AML-193 (cell line): Measurements from ENCODE around the gene SLC9B2.

ENCODE experiments used
- DNase-seq, 2 experiments: peaks; one replicate each; lab custom pipeline; 2025; lab: John Stamatoyannopoulos, UW

The SLC9B2 gene

DNA sequence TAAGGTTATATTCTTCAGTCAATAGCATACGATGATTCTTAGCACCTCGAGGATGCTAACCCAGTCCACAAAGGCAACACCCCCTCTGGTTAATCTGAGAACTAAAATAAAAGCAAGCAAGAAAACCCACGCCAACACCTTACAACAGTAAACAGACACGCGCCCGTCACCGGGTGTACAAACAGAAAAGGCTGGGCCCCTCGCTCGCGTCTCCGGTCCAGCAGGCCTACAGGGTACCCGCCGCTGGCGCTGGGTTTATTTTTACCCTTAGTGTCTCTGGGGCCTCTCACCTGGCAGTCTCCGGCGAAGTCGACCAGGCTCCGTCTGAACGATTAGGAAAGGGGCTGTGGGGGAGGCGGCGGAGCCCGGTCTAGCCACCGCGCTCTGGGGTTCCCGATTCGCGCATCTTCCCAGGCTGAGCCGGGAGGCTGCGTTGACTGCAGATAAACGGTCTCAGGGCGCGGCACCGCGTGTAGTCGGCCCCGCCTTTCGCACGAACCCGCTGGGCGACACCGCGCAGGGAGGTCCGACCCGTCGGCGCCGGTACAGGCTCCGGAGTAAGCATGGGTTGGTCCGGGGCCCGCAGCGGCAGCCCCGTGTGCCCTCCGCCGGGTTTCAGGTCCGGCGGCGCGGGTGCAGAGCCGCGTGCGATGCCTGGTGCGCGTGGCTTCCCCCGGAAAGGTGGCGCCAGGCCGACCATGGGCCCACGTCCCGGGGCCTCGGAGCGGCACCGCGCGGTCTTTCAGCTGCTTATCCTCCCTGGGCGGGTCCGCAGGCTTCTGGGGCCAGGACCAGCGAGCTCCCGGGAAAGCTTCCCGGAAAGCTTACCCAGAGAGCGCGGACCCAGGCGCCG, 441 bp downstream of the SLC9B2 start:
- DNase-seq = peak in 1 of 2 experiments; percentile 48

DNA sequence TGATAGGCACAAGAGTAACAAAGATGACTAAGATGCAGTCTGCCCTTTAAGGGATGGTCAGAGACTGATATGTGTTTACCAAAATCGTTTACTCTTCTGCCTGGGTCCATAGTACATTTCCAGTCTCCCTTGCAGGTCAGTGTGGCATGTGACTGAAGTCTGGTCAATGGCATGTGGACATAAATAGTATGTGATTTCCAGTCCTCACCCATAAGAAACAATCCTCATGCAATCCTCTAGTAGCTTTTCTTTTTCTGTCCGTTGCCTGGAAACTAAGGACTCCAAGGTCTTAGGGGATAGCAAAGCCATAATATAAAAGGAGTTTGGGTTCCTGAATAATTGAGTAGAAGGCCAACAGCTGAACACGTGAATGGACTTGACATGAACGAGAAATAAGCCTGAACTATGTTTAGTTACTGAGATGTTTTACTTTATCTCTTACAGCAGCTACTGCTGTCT, 1.1 kb downstream of the SLC9B2 start:
- peak in 1 of 2 experiments; percentile 7 for DNase-seq

DNA sequence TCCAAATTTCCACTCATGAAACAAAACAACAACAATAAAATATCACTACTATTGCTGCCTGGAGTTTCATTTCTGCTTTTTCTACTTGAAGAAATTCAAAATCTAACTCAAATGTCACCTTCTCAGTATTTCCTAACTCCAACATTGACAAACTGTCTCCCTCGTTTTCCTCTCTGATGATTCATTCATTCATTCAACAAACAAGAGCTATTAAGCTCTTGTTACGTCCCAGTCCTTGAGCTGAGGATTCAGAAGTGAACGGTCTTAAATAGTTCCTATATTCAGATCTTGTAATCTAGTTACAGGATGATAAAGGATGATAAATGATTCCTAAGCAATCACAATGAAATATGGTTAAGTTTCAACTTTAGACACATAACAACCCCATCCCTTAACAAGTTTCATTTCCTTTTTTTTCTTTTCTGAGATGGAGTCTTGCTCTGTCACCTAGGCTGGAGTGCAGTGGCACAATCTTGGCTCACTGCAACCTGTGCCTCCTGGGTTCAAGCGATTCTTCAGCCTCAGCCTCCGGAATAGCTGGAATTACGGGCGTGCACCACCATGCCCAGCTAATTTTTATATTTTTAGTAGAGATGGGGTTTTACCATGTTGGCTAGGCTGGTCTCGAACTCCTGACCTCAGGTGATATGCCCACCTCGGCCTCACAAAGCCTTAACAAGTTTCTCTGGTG, 1.7 kb downstream of the SLC9B2 start:
- DNase-seq = peak in 1 of 2 experiments; percentile 38

DNA sequence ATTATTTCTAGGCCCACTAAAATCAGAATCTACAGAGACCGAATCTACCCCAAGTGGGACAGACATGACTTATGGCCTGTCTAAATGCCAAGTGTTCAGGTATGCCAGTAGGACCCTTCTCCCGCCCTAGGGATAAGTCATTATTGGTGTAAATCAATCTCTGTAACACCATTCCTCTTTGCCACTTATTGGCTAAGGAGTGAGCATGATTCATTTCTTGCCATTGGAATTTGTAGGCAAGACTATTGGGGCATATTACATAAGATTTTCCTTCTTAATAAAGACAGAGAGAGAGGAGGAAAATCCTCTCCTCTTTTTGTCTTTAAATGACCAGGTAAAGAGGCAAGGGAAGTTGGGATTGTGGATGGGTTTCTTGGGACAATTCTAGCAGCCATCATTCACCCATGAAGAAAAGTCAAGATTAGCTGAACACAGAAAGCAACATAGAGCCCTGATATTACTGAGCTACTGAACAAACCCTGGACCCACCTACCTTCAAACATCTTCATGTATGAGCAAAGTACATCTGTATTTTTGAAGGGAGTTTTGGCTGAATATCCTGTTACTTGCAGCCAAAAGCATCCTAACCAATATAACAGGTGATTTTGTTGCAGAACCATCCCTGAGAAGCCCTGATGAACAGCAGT, 2.6 kb downstream of the SLC9B2 start:
- no peak for DNase-seq

DNA sequence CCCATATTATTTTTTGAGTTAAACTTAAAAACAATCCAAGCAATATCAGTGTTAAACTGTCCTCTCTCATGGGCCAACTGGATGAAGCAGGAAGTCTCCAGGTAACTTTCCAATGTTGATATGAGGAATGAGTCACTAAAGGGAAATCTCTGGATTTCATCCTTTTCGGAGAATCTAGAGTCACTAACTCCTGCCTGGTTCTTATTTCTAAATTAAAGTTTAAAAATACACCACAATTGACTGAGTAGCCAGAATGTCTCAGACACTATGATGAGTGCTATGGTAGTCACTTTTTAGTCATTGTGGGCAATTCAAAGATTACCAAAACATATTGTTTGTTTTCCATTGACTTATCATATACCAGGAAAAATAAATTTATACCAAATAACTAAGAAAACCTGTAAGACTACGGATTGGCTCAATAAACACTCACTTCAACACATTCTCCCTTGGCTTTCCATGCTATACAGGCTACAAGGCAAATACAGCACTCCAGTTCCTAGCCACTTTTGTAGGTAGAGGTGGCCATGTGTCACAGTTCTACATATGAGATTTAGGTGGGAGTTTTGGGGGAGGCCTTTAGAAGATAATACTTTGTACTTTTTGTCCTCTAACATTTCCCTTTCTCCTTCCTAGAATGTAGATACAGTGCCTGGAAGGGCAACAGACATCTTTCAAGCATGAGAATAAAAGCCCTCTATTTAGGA, 8.6 kb downstream of the SLC9B2 start:
- DNase-seq = no peak

DNA sequence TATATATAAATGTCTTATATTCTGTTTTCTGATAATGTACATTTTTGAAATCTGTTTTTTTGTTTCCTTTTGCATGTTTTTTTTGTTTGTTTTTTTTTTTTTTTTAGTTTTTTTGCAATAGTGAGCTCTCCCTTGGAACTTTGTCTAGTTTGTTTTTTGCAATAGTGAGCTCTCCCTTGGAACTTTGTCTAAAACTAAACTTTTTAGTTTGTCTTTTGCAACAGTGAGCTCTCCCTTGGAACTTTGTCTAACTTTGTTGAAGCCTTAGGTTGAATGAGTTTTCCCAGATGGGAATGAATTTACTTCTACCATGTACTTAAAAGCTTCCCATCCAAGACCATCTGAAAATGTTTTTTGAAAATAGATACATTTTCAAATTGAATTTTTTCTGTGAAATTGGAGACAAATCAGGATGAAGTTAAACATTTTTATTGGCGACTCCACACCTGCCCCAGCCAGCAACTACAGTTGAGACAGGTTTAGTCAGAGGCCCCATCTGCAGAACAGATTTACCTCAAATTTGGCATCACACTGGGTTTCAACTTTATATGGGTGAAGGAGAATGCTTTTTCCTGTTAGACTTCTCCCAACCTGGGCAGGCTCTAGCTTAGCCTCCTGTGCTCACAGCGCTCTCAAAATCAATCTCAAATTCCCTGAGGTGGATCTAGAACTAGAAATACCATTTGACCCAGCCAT, 16.0 kb downstream of the SLC9B2 start:
- DNase-seq = no peak

DNA sequence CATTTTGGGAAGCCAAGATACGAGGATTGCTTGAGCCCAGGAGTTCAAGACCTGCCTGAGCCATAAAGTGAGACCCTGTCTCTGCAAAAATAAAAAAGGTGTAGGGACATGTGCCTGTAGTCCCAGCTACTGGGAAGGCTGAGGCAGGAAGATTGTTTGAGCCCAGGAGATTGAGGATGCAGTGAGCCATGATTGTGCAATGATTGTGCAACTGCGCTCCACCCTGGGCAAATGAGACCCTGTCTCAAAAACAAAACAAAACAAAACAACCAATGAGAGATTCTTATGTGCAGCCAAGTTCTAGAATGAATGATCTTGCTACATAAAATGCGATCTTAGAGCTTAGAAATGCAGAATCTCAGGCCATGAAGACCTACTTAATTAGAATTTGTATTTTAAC, 22.5 kb downstream of the SLC9B2 start:
- no peak for DNase-seq

DNA sequence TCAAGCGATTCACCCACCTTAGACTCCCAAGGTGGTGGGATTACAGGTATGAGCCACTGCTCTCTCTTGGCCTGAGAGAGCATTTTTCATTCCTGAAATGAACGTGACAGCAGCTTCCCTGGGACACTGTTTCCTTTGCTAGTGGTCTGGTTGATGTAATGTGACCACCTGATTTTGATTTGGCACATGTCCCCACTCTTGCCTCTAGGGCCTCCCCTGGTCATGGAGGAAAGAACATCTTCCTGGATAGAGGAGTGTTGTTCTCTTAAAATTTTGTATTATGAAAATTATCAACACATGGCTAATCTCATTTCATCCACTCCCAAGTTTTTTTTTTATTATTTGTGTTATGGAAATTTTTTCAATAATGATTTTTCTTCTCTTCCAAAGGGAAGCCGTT, 23.8 kb downstream of the SLC9B2 start:
- no peak for DNase-seq

DNA sequence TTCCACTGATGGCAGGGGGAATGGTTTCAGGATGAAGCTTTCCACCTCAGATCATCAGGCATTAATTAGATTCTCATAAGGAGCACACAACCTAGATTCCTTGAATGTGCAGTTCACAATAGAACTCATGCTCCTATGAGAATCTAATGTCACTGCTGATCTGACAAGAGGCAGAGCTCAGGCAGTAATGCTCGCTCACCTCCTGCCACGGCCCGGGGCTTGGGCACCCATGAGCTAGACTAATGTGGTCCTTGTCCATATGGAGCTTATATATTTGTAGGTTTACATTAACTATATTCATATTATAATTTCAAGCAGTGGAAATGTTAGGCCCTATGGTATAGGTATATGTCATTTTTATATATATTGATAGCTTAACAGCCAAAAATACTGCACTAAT, 24.4 kb downstream of the SLC9B2 start:
- DNase-seq = no peak

DNA sequence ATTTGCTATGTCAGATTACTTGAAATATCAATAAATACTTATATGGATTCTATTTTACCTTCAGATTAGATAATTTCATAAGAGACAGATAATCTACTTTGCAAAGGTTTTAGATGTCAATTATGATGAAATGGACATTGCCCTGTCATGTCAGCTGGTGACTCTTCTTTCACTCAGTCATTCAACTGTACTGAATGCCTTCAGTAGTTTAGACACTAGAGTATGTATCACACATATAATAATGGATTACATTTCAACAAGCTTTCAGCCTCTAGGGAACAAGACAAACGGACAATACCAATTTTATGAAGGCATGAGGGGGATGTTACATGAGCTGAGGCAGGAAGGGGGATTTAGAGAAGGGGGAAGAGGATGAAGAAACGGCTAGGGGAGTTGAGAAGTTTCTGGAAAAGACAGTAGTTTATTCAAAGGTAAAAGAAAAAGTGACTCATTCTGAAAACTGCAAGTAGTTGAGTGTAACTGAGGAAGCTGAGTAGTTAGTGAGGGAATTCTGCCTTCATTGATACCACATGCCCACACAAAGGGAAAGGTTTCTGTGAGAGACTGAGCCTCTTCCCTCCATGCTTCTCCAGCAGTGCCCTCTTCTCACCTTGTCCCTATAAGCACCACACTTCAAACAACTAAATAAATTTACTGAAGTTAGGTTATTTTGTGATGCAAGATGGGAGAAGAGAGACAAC, 25.7 kb downstream of the SLC9B2 start:
- no peak for DNase-seq

DNA sequence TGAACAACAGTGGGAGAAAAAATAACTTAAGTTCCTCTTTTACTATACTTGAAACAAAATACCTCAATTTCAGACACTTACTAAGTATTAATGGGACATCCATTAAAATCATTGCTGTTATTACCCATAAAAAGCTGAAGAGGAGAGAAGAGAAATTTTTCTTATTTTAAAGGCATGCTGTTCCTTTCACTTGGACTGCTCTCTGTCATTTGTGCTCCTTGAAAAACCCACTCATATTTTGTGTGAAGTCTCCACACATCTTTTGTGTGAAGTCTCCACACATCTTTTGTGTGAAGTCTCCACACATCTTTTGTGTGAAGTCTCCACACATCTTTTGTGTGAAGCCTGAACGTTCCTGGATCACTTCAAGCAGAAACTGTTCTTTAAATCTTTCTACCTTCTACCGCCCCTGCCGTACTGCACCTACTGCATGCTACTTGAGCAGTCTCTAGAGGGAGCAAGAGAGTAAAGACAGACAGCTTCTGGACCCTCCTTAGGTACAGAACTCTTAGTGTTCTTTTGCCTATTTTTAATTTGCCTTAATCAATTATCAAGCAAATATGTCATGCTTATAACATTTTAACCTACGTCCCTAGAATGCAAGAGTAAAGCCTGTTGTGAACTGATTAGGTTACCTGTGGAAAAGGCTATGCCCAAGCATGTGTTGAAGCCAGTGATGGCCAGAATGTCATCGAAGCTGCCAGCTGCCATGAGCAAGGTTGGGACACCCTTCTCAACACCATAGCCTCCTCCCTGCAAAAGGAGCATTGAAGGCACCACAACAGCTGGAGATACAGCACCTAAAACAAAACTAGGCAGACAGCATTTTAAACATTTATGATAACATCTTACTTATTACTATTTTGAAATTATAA, 29.9 kb downstream of the SLC9B2 start:
- peak; percentile 56 to 64 for DNase-seq

DNA sequence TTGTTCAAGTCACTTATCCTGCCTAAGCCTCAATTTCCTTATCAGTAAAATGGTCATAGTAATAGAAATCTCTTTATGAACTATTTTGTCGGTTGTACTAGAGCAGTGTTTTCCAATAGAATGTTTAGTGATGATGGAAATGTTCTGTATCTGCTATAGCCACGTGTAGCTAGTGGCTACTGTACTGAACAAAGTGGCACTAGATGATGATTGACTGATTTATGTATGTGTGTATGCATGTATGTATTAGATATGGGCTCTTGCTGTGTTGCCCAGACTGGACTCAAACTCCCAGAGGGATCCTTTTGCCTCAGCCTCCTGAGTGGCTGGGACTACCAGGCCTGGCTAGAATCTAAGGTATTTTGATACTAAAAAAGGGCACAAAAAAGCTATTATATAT, 32.4 kb downstream of the SLC9B2 start:
- DNase-seq = no peak

DNA sequence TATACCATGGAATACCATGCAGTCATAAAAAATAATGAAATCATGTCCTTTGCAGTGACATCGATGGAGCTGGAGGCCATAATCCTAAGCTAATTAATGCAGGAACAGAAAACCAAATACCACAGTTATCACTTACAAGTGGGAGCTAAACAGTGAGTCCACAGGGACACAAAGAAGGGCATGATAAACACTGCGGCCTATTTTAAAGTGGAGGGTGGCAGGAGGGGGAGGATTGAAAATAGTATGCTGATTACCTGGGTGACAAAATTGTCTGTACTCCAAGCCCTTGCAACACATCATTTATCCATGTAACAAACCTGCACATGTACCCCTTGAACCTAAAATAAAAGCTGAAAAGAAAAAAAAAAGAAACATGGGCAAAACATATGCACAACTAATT, 40.4 kb downstream of the SLC9B2 start:
- DNase-seq = no peak

DNA sequence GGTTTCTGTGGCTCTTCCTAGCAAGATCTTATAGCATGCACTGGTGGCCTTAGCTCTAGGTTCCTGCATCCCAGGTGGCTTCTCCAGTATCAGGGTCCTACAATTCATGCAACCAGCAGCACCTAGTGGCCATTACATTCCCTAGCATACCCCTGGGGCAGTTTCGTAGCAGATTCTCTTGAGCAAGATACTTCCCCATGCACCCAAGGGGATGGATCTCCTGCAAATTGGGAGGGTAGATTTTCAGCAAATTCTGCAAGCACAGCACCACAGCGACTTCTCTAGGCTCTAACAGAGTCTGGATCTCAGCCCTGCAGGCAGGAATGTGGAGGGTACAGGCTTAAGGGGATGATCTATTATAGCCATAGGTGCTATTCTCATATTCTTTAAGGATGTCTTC, 44.0 kb downstream of the SLC9B2 start:
- DNase-seq = peak; percentile 72 to 78

DNA sequence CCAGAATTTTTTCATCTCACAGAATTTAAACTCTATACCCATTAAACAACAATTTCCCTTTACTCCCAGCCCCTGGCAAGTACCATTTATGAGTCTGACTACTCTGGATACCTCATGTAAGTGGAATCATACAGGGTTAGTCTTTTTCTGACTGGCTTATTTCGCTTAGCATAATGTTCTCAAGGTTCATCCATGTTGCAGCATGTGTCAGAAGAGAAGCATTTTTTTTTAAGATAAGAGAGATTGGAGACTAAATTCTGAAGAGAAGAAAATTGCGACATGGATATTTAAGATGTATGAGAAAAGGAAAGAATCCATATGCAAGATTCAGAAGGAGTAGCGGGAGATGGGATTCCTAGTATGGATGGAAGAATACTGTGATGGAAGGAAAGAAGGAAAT, 45.8 kb downstream of the SLC9B2 start:
- DNase-seq = no peak

DNA sequence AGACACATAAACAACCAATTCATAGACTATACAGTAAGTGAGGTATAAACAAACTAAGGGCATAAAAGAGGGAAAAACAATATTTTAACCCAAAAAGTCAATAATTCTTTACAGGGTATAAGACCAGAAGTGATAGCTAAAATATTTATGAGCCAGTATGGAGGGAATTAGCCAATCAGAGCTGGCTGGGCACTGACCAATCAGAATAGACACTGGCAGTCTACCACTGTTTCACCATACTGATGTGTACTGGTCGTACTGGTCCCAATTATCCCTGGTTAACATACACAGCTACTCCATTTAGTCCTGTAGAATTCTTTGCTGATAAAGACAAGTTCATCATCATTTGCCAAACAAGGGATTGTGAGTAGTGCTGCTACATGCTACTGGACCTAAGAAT, 47.3 kb downstream of the SLC9B2 start:
- no peak for DNase-seq

DNA sequence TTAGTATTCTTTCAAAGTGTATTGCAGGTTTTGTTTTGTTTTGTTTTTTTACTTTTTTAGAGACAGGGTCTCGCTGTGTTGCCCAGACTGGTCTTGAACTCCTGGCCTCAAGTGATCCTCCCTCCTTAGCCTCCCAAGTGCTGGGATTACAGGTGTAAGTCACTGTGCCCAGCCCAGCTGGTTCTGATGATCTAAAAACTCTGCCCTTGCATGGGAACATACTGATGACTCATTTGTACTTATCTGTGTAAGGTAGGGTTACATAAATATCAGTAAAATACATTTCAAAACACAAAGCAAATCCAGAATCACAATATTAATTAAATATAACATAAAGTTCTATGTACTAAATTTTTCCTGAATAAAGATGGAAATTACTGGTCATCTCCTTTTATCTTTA, 49.7 kb downstream of the SLC9B2 start:
- no peak for DNase-seq

DNA sequence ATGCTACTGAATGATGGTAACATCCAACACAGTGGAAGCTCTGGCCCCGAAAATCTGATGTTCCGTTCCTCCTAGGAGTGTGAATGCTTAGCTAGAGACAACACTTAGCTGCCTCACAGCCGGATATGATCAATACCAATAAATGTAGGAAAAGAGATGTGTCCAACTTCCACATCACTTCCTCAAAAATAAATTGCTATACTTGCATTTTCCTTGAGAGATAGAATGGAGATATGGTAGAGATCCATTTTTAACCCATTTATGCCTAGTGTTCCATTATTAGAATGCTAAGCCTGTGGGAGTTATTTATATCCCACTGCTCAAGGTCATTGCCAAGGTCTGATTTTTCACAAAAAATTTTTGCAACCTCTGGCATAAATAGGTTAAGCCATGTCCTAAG, 51.6 kb downstream of the SLC9B2 start:
- no peak for DNase-seq

DNA sequence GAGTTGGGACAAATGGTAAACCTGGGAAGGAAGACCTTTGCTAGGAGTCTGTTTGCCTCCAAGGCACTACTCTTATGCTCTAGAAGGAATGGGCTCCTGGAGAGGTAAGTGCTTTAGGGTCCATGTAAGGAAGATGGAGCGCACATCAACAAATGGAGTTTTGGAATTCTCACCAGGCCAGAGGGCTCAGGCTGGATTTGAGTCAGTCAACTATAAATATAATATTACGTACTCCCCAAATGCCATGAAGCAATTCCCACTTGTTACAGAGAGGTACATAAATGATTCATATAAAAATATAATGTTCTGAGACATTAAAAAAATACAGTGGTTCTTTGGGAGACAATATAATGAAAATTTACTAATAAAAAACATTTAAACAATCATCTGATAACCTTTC, 55.4 kb downstream of the SLC9B2 start:
- DNase-seq = no peak
